Loucy (cell line): ENCODE results near the gene LONP1.

Experiments used
- H2AFZ ChIP-seq: fragments of 200-600 bp; sonication (generic); 2 replicates; pipeline ENCODE4 v1.6.0; 2016; ENCODE audit warnings: antibody characterized with exemption, mild to moderate bottlenecking, low read length, moderate library complexity
- H3F3A ChIP-seq: fragments of 200-600 bp; 2 replicates; pipeline ENCODE4 v1.6.0; 2016; ENCODE audit warnings: antibody characterized with exemption, low read depth, mild to moderate bottlenecking
- H3K27me3 ChIP-seq: fragments of 200-600 bp; sonication (generic); 2 replicates; pipeline ENCODE4 v1.6.1; 2014; ENCODE audit warnings: low read length, mild to moderate bottlenecking; ENCODE audit not compliant: insufficient read depth, poor library complexity, severe bottlenecking
- H3K36me3 ChIP-seq: fragments of 200-600 bp; sonication (generic); 2 replicates; pipeline ENCODE4 v1.6.1; 2016; ENCODE audit warnings: low read length; ENCODE audit not compliant: insufficient read depth
- H3K4me1 ChIP-seq: fragments of 200-600 bp; sonication (generic); 2 replicates; pipeline ENCODE4 v1.5.1; 2014; ENCODE audit warnings: low read length, mild to moderate bottlenecking; ENCODE audit not compliant: insufficient read depth, poor library complexity, severe bottlenecking
- H3K4me2 ChIP-seq: fragments of 200-600 bp; sonication (generic); 2 replicates; pipeline ENCODE4 v1.6.0; 2014; ENCODE audit warnings: antibody characterized with exemption, low read length, low read depth, mild to moderate bottlenecking; ENCODE audit not compliant: poor library complexity, severe bottlenecking
- H3K4me3 ChIP-seq: fragments of 200-600 bp; sonication (generic); 2 replicates; pipeline ENCODE4 v1.5.1; 2014; ENCODE audit warnings: low read length, mild to moderate bottlenecking, mixed read lengths; ENCODE audit not compliant: poor library complexity, severe bottlenecking
- H3K79me2 ChIP-seq: fragments of 200-600 bp; sonication (generic); 2 replicates; pipeline ENCODE4 v1.6.1; 2014; ENCODE audit warnings: low read length; ENCODE audit not compliant: insufficient read depth
- H3K9ac ChIP-seq: fragments of 200-600 bp; sonication (generic); 2 replicates; pipeline ENCODE4 v1.6.0; 2014; ENCODE audit warnings: mild to moderate bottlenecking, low read depth, low read length, moderate library complexity; ENCODE audit not compliant: poor library complexity, severe bottlenecking
- H3K9me2 ChIP-seq: fragments of 200-600 bp; sonication (generic); replicated peaks from 2 replicates; pipeline ENCODE4 v1.6.1; 2016; ENCODE audit warnings: low read depth, low read length, mixed read lengths
- H3K9me3 ChIP-seq: fragments of 200-600 bp; sonication (generic); 2 replicates; pipeline ENCODE4 v1.6.1; 2014; ENCODE audit warnings: mild to moderate bottlenecking, antibody characterized with exemption, low read length, low read depth; ENCODE audit not compliant: insufficient read depth
- H4K20me1 ChIP-seq: fragments of 200-600 bp; sonication (generic); 2 replicates; pipeline ENCODE4 v1.6.0; 2014; ENCODE audit warnings: antibody characterized with exemption, low read length, mild to moderate bottlenecking; ENCODE audit not compliant: insufficient read depth, poor library complexity, severe bottlenecking
- EZH2phosphoT487 ChIP-seq: fragments of 200-600 bp; IDR thresholded peaks from 2 replicates; pipeline ENCODE4 v1.6.1; 2018; ENCODE audit warnings: antibody characterized with exemption, mild to moderate bottlenecking, moderate library complexity, borderline replicate concordance
- TF ChIP-seq, protein P1 (sequence below): fragments of 200-600 bp; sonication (generic); conservative IDR thresholded peaks from 2 replicates; pipeline ENCODE4 v1.5.1; 2014; ENCODE audit warnings: mild to moderate bottlenecking, antibody characterized with exemption, low read length

LONP1 gene

DNA sequence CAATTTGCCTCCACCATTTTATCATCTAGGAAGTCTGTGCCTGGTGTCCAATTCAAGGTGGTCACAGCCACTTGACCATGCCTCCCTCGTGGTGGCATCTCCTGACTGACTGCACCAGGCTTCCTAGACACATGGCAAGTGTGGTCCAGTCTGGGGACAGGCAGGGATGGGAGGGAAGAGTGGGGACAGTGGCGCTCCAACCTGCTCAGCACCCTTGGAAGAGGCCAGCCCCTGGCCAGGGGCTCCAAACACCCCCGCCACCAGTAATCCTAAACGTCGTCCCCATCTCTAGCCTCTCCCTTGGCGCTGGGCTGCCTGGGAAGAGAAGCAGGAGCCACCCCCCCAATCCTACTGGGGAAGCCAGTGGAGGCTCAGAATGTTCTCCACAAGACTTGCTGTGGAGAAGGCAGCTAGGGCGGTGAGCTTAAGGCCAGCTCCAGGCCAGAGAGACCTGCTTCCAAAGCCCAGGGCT lies 27.2 kb downstream of the LONP1 start:
- TF ChIP-seq, protein P1, sequence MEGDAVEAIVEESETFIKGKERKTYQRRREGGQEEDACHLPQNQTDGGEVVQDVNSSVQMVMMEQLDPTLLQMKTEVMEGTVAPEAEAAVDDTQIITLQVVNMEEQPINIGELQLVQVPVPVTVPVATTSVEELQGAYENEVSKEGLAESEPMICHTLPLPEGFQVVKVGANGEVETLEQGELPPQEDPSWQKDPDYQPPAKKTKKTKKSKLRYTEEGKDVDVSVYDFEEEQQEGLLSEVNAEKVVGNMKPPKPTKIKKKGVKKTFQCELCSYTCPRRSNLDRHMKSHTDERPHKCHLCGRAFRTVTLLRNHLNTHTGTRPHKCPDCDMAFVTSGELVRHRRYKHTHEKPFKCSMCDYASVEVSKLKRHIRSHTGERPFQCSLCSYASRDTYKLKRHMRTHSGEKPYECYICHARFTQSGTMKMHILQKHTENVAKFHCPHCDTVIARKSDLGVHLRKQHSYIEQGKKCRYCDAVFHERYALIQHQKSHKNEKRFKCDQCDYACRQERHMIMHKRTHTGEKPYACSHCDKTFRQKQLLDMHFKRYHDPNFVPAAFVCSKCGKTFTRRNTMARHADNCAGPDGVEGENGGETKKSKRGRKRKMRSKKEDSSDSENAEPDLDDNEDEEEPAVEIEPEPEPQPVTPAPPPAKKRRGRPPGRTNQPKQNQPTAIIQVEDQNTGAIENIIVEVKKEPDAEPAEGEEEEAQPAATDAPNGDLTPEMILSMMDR: no peak
- Histone ChIP-seq H3K27me3 (peaks cover 9% of the 10 kb centered on the region), H3K36me3 (peaks cover 62% of the 10 kb centered on the region; the same call in 1 of the 2 replicates), H3F3A (no peaks in the 10 kb centered on the region), H3K4me1 (peaks cover 8% of the 10 kb centered on the region), H3K79me2 (peaks cover 63% of the 10 kb centered on the region), H3K9me3 (no peaks in the 10 kb centered on the region), H3K4me3 (peak overlapping the region; percentile 91), H4K20me1 (peaks cover 61% of the 10 kb centered on the region), H2AFZ (no peak overlapping the region), H3K9ac (peak overlapping the region; percentile 99), H3K4me2 (peak overlapping the region; percentile 98), H3K9me2 (no peaks in the 10 kb centered on the region)

DNA sequence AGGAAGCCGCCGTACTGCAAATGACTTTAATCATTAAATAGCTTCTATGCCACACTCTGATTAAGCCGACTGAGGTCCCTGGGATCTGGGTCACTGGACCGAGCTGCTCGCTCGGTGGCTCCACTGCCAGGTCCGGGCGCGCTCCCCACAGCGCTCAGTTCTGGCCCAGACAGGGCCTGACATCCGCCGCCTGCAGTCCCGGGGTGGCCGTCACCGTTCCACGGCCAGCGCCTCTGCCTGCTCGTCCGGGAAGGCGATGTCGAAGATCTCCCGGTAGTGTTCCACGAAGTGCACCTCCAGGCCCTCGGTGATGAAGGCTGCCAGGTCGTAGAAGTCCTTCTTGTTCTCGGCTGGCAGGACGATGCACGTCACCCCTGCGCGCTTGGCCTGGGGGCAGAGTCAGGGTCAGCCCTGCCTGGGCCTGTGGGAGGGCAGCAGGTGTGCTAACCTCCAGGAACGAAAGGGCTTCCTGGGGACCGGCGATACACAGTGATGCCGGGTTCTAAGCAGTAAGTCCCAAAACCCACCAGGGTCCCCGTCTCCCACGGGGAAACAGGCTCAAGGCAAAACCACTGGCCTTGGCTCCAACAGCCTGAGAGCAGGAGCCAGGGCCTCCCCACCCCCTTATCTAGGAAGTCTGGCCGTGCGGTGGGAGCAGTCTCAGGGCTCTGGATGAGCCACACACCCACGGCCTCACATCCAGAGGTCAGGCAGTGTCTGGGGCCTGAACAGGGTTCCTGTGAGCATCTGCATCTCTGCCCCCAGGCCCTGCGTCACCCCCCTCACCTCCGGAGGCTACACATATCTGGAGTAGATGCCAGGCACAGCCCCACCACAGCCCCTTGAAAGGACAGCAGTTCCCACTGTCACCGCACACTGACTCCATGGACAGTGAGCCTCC lies 27.9 kb downstream of the LONP1 start:
- Histone ChIP-seq H3K79me2 (peaks cover 63% of the 10 kb centered on the region), H2AFZ (no peak overlapping the region), H3K4me1 (peaks cover 8% of the 10 kb centered on the region), H3K4me2 (peak overlapping the region; percentile 98), H3K9me2 (no peaks in the 10 kb centered on the region), H3F3A (no peaks in the 10 kb centered on the region), H3K4me3 (peak overlapping the region; percentile 91), H4K20me1 (peaks cover 61% of the 10 kb centered on the region), H3K9ac (peak overlapping the region; percentile 99), H3K9me3 (no peaks in the 10 kb centered on the region), H3K36me3 (peaks cover 60% of the 10 kb centered on the region; the same call in 1 of the 2 replicates), H3K27me3 (peaks cover 9% of the 10 kb centered on the region)
- no peak for TF ChIP-seq EZH2phosphoT487
- TF ChIP-seq, protein P1: no peak

DNA sequence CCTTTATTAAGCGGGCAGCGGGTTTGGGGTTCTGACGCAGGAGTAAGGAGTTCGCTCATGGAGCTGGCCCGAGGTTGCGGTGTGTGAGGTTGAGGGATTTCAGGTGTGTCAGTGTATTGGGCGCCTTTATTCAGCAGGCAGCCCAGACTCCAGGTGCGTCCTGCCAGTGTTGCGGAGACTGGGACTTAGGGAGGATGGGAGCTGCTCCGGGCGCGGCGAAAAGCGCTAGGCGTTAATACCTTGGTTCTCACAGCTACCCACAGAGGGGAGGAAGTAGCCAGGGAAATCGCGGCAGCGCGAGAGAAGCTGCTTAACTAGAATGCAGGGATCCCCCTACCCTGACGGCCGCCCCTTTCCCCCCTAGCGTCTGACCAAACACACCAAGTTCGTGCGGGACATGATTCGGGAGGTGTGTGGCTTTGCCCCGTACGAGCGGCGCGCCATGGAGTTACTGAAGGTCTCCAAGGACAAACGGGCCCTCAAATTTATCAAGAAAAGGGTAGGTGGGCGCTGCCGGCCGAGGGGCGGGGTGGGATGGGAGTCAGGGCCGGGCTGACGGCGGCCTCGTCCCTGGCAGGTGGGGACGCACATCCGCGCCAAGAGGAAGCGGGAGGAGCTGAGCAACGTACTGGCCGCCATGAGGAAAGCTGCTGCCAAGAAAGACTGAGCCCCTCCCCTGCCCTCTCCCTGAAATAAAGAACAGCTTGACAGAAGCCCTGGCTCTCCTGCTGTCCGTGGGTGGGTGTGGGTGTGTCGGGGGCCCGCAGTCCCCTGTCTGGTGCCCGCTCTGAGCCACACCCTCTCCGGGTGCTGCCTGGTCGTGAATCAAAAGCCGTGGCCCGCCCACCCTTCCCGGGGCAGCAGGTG lies 28.8 kb downstream of the LONP1 start:
- Histone ChIP-seq H3K4me3 (peak overlapping the region; percentile 91), H2AFZ (no peak overlapping the region), H3K4me1 (peaks cover 12% of the 10 kb centered on the region), H3K27me3 (peaks cover 9% of the 10 kb centered on the region), H3K36me3 (peaks cover 51% of the 10 kb centered on the region; the same call in 1 of the 2 replicates), H3F3A (no peaks in the 10 kb centered on the region), H3K9me3 (no peaks in the 10 kb centered on the region), H3K79me2 (peaks cover 61% of the 10 kb centered on the region), H3K4me2 (peak overlapping the region; percentile 98), H4K20me1 (peaks cover 56% of the 10 kb centered on the region), H3K9me2 (no peaks in the 10 kb centered on the region), H3K9ac (peak overlapping the region; percentile 99)
- TF ChIP-seq EZH2phosphoT487: no peak
- TF ChIP-seq, protein P1: no peak
